ENCODE data around the gene MARCO.
A peak's percentile ranks its signal among the peaks of the same experiment; 100 is the strongest.

Gene MARCO

DNA sequence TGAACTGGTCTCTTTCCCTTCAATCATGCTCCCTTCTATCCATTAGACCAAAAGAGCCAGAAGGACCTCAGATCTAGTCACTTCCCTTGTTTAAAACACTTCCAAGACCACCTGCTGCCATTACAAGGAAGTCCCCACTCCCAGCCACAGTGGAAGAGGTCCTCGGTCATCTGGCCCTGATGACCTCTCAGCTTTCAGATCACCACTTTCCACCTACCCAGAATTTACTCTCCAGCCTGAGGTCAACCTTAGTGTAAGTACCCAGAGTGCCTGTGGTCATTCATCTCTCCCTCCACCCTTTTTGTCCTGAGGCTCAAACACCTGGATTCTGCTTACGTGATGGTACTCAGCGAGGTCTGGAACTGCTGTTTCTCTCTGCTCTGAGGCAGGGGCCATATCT, 67.1 kb downstream of the MARCO start:
- H3K4me2 ChIP-seq (ENCODE audit: low read length), result no peak overlapping the region
- H3K27ac ChIP-seq (ENCODE audit: low read depth, low read length, poor library complexity, severe bottlenecking), result no peak overlapping the region
- H3K36me3 ChIP-seq (ENCODE audit: insufficient read depth, low read length), result no peaks in the 10 kb centered on the region
- no peaks in the 10 kb centered on the region for H3K9me2 ChIP-seq (ENCODE audit: low read depth, low read length)
- no peaks in the 10 kb centered on the region for H4K20me1 ChIP-seq (ENCODE audit: insufficient read depth, low read length)
- no peaks in the 10 kb centered on the region for H3K9me3 ChIP-seq (ENCODE audit: low read length)
- no peak overlapping the region for H3K4me3 ChIP-seq (ENCODE audit: low read depth, low read length, poor library complexity, severe bottlenecking)
- H3K4me1 ChIP-seq (ENCODE audit: insufficient read depth, low read length, severe bottlenecking), result no peaks in the 10 kb centered on the region
- H3F3A ChIP-seq (ENCODE audit: insufficient read depth, low read length), result no peaks in the 10 kb centered on the region
- H3K27me3 ChIP-seq (ENCODE audit: insufficient read depth, low read length), result no peaks in the 10 kb centered on the region
- H2AFZ ChIP-seq (ENCODE audit: low read length), result no peak overlapping the region
- TF ChIP-seq, protein P1, sequence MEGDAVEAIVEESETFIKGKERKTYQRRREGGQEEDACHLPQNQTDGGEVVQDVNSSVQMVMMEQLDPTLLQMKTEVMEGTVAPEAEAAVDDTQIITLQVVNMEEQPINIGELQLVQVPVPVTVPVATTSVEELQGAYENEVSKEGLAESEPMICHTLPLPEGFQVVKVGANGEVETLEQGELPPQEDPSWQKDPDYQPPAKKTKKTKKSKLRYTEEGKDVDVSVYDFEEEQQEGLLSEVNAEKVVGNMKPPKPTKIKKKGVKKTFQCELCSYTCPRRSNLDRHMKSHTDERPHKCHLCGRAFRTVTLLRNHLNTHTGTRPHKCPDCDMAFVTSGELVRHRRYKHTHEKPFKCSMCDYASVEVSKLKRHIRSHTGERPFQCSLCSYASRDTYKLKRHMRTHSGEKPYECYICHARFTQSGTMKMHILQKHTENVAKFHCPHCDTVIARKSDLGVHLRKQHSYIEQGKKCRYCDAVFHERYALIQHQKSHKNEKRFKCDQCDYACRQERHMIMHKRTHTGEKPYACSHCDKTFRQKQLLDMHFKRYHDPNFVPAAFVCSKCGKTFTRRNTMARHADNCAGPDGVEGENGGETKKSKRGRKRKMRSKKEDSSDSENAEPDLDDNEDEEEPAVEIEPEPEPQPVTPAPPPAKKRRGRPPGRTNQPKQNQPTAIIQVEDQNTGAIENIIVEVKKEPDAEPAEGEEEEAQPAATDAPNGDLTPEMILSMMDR (IDR thresholded peaks at IDR 0.05; ENCODE audit: low read length), result no peak
- no peak for TF ChIP-seq EZH2 (IDR thresholded peaks at IDR 0.05; ENCODE audit: borderline replicate concordance, low read length)
- no peaks in the 10 kb centered on the region for H3K79me2 ChIP-seq (ENCODE audit: insufficient read depth, low read length)
- H3K9ac ChIP-seq (ENCODE audit: low read length), result no peak overlapping the region

DNA sequence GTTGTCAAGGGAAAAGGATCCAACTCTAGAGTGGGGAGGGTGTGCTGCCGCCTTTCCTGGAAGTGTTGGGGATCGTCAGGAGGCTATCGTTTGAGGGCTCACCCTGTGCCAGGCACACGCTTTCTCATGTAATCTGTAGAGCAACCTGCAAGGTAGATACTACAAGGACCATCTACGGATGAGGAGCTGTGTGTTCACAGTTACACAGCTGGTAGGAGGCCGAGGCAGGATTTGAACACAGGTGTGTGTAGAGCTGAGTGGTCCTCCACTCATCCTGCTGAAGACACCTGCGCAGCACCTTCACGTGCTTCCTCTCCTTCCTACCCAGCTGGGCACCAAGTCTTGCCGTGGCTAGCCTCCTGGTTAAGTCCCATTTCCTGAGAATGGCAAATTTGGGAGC, 68.3 kb downstream of the MARCO start:
- Histone ChIP-seq H3K4me2 (ENCODE audit: low read length) (no peak overlapping the region), H3K4me1 (ENCODE audit: insufficient read depth, low read length, severe bottlenecking) (no peaks in the 10 kb centered on the region), H3K9ac (ENCODE audit: low read length) (no peak overlapping the region), H3K27me3 (ENCODE audit: insufficient read depth, low read length) (no peaks in the 10 kb centered on the region), H3K36me3 (ENCODE audit: insufficient read depth, low read length) (no peaks in the 10 kb centered on the region), H3K27ac (ENCODE audit: low read depth, low read length, poor library complexity, severe bottlenecking) (no peak overlapping the region), H4K20me1 (ENCODE audit: insufficient read depth, low read length) (no peaks in the 10 kb centered on the region), H3K79me2 (ENCODE audit: insufficient read depth, low read length) (no peaks in the 10 kb centered on the region), H2AFZ (ENCODE audit: low read length) (no peak overlapping the region), H3K4me3 (ENCODE audit: low read depth, low read length, poor library complexity, severe bottlenecking) (no peak overlapping the region), H3K9me2 (ENCODE audit: low read depth, low read length) (no peaks in the 10 kb centered on the region), H3F3A (ENCODE audit: insufficient read depth, low read length) (no peaks in the 10 kb centered on the region), H3K9me3 (ENCODE audit: low read length) (no peaks in the 10 kb centered on the region)
- TF ChIP-seq EZH2 (IDR thresholded peaks at IDR 0.05; ENCODE audit: borderline replicate concordance, low read length), result no peak
- TF ChIP-seq, protein P1 (IDR thresholded peaks at IDR 0.05; ENCODE audit: low read length), result no peak

DNA sequence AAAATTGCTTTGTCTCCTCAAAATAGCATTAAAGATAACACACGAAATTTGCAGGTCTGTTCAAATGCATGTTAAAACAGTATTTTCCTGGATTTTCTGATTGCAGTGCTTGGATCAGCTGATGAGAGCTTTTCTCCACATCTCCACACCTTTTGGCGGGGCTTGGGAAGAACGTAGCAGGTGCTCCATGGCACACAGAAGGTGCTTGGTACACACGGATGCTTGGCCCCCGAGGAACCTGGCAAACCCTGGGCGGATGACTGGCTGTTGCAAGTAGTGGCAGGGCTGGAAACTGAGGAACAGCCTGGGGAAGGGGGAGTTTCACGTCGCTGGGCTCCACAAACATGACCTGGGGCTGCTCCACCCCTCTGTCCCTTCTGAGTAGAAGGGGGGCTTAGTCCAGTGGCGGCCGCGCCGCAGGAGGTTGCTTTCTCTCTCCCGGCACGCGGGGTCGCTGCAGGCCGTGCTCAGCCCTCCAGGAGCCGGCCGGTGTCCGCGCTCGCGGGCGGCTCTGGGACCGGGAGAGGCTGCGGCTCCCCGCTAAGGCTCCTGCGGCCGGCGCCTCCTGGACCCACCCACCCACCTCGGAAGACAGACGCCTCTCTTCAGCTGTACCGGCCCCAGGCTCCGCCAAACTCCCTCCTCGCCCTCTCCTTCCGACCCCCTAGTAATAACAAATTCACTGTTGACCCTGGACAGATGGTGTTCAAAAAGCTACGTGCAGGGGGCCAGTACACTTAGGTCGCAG, 69.3 kb downstream of the MARCO start:
- H3K9ac ChIP-seq (ENCODE audit: low read length), result no peak overlapping the region
- H3F3A ChIP-seq (ENCODE audit: insufficient read depth, low read length), result no peaks in the 10 kb centered on the region
- no peaks in the 10 kb centered on the region for H3K4me1 ChIP-seq (ENCODE audit: insufficient read depth, low read length, severe bottlenecking)
- no peak overlapping the region for H3K27ac ChIP-seq (ENCODE audit: low read depth, low read length, poor library complexity, severe bottlenecking)
- H2AFZ ChIP-seq (ENCODE audit: low read length), result no peak overlapping the region
- no peaks in the 10 kb centered on the region for H4K20me1 ChIP-seq (ENCODE audit: insufficient read depth, low read length)
- no peaks in the 10 kb centered on the region; the same call in 1 of the 2 replicates for H3K27me3 ChIP-seq (ENCODE audit: insufficient read depth, low read length)
- no peak overlapping the region for H3K4me3 ChIP-seq (ENCODE audit: low read depth, low read length, poor library complexity, severe bottlenecking)
- no peaks in the 10 kb centered on the region for H3K9me3 ChIP-seq (ENCODE audit: low read length)
- no peak overlapping the region for H3K4me2 ChIP-seq (ENCODE audit: low read length)
- H3K79me2 ChIP-seq (ENCODE audit: insufficient read depth, low read length), result no peaks in the 10 kb centered on the region
- TF ChIP-seq, protein P1 (IDR thresholded peaks at IDR 0.05; ENCODE audit: low read length), result peak; percentile 31; the same call in 1 of the 2 replicates
- TF ChIP-seq EZH2 (IDR thresholded peaks at IDR 0.05; ENCODE audit: borderline replicate concordance, low read length), result no peak
- no peaks in the 10 kb centered on the region for H3K36me3 ChIP-seq (ENCODE audit: insufficient read depth, low read length)
- H3K9me2 ChIP-seq (ENCODE audit: low read depth, low read length), result no peaks in the 10 kb centered on the region

Data from OCI-LY1 (cell line).